Fibroblast of villous mesenchyme (primary cell): Measurements from ENCODE around the gene PCDHGA8. TPM values are rescaled to one million over a fixed set of nuclear protein-coding genes. Genes with fewer than 3 reads are reported as not detected.
"Not testable (repeated sequence)": the region's sequence is repeated elsewhere in the genome, so short reads cannot be mapped to it uniquely, and the experiment has no call there.

ENCODE experiments used
- DNase-seq: peaks from one replicate; pipeline ENCODE4 v3.0.0-alpha.2; 2010; ENCODE audit warnings: low read depth
- H3K4me3 ChIP-seq: 2 replicates; pipeline ENCODE4 v1.5.1; 2011; ENCODE audit warnings: low read depth, mild to moderate bottlenecking, low read length
- total RNA-seq: library from RNA; depleted of rRNA; stranded (reverse); fragments of >200 nt; gene quantifications from 2 replicates; pipeline ENCODE4 v1.2.3, GENCODE V29; 2012
- TF ChIP-seq, protein P1 (sequence below): IDR thresholded peaks from 2 replicates; pipeline ENCODE4 v1.5.1; 2012; ENCODE audit warnings: low read depth, mild to moderate bottlenecking, low read length; ENCODE audit not compliant: insufficient read depth

The PCDHGA8 gene
- total RNA-seq, 1 donor, result 3.0 TPM

DNA sequence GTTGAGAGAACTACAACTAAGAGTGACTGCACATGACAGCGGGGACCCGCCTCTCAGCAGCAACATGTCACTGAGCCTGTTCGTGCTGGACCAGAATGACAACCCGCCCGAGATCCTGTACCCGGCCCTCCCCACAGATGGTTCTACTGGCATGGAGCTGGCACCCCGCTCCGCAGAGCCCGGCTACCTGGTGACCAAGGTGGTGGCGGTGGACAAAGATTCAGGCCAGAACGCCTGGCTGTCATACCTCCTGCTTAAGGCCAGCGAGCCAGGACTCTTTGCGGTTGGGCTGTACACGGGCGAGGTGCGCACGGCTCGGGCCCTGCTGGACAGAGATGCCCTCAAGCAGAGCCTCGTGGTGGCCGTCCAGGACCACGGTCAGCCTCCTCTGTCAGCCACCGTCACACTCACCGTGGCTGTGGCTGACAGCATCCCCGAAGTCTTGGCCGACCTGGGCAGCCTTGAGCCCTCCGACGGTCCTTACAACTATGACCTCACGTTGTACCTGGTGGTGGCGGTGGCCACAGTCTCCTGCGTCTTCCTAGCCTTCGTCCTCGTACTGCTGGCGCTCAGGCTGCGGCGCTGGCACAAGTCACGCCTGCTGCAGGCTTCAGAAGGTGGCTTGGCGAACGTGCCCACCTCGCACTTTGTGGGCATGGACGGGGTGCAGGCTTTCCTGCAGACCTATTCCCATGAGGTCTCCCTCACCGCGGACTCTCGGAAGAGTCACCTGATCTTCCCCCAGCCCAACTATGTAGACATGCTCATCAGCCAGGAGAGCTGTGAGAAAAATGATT is 7.8 kb upstream of the PCDHGA8 start:
- no peak for DNase-seq
- H3K4me3 ChIP-seq, result no peak overlapping the region
- TF ChIP-seq, protein P1, sequence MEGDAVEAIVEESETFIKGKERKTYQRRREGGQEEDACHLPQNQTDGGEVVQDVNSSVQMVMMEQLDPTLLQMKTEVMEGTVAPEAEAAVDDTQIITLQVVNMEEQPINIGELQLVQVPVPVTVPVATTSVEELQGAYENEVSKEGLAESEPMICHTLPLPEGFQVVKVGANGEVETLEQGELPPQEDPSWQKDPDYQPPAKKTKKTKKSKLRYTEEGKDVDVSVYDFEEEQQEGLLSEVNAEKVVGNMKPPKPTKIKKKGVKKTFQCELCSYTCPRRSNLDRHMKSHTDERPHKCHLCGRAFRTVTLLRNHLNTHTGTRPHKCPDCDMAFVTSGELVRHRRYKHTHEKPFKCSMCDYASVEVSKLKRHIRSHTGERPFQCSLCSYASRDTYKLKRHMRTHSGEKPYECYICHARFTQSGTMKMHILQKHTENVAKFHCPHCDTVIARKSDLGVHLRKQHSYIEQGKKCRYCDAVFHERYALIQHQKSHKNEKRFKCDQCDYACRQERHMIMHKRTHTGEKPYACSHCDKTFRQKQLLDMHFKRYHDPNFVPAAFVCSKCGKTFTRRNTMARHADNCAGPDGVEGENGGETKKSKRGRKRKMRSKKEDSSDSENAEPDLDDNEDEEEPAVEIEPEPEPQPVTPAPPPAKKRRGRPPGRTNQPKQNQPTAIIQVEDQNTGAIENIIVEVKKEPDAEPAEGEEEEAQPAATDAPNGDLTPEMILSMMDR, result no peak

DNA sequence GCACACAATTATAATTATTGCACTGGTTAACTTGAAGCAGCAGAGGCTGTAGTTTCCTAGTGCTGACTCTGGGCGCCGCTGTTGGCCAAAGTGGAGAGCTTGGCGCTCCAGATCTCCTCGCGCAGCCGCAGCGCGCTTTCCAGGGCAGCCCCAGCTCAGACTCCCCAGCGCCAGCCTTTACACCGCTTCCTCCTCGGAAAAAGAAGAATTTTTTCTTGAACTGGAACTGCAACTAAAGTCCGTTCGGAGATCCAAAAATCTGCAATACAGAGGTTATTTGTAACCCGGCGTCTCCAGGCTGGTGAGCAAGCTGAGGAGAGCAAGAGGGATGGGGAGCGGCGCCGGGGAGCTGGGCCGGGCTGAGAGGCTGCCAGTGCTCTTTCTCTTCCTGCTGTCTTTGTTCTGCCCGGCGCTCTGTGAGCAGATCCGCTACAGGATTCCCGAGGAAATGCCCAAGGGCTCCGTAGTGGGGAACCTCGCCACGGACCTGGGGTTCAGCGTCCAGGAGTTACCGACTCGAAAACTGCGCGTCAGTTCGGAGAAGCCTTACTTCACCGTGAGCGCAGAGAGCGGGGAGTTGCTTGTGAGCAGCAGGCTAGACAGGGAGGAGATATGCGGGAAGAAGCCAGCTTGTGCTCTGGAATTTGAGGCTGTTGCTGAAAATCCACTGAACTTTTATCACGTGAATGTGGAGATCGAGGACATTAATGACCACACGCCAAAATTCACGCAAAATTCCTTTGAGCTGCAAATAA is 4.7 kb upstream of the PCDHGA8 start, which contains the start of gene PCDHGB4:
PCDHGB4 (plus strand) TSS at position 142 of the 755 bp plus-strand sequence; CDS start at position 329, 187 bp downstream.
- TF ChIP-seq, protein P1, result peak; percentile 66
- DNase-seq, result peak; percentile 56
- peak within 1 kb of the TSS; percentile 58 for H3K4me3 ChIP-seq

DNA sequence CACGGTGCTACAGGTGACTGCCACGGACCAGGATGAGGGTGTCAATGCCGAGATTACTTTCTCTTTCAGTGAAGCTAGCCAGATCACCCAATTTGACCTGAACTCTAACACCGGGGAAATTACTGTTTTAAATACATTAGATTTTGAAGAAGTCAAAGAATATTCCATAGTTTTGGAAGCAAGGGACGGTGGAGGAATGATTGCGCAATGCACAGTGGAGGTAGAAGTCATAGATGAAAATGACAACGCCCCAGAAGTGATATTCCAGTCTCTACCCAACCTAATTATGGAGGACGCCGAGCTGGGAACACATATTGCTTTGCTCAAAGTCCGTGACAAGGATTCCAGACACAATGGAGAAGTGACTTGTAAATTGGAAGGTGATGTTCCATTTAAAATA is 3.8 kb upstream of the PCDHGA8 start:
- TF ChIP-seq, protein P1, result no peak
- no peak for DNase-seq
- H3K4me3 ChIP-seq, result no peak overlapping the region

DNA sequence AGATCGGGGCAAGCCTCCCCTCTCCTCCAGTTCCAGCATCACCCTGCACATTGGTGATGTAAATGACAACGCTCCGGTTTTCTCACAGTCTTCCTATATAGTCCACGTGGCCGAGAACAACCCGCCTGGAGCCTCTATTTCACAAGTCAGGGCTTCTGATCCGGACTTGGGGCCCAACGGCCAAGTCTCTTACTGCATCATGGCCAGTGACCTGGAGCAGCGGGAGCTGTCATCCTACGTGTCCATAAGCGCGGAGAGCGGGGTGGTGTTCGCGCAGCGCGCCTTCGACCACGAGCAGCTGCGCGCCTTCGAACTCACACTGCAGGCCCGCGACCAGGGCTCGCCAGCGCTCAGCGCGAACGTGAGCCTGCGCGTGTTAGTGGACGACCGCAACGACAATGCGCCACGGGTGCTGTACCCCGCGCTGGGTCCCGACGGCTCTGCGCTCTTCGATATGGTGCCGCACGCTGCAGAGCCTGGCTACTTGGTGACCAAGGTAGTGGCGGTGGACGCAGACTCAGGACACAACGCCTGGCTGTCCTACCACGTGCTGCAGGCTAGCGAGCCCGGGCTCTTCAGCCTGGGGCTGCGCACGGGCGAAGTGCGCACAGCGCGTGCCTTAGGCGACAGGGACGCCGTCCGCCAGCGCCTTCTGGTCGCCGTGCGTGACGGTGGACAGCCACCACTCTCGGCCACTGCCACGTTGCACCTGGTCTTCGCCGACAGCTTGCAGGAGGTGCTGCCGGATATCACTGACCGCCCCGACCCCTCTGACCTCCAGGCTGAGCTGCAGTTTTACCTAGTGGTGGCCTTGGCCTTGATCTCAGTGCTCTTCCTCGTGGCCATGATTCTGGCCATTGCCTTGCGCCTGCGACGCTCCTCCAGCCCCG is 3.0 kb upstream of the PCDHGA8 start:
- no peak overlapping the region for H3K4me3 ChIP-seq
- DNase-seq, result no peak
- TF ChIP-seq, protein P1, result no peak

DNA sequence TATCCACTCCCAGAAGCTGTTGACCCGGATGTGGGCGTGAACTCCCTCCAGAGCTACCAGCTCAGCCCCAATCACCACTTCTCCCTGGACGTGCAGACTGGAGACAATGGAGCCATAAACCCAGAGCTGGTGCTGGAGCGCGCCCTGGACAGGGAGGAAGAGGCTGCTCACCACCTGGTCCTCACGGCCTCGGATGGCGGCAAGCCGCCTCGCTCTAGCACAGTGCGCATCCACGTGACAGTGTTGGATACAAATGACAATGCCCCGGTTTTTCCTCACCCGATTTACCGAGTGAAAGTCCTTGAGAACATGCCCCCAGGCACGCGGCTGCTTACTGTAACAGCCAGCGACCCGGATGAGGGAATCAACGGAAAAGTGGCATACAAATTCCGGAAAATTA is 834 bp downstream of the PCDHGA8 start:
- H3K4me3 ChIP-seq, result no peak overlapping the region
- TF ChIP-seq, protein P1, result no peak
- no peak for DNase-seq

DNA sequence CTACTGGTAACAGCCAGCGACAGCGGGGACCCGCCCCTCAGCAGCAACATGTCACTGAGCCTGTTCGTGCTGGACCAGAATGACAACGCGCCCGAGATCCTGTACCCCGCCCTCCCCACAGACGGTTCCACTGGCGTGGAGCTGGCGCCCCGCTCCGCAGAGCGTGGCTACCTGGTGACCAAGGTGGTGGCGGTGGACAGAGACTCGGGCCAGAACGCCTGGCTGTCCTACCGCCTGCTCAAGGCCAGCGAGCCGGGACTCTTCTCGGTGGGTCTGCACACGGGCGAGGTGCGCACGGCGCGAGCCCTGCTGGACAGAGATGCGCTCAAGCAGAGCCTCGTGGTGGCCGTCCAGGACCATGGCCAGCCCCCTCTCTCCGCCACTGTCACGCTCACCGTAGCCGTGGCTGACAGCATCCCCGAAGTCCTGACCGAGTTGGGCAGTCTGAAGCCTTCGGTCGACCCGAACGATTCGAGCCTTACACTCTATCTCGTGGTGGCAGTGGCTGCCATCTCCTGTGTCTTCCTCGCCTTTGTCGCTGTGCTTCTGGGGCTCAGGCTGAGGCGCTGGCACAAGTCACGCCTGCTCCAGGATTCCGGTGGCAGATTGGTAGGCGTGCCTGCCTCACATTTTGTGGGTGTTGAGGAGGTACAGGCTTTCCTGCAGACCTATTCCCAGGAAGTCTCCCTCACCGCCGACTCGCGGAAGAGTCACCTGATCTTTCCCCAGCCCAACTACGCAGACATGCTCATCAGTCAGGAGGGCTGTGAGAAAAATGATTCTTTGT is 2.2 kb downstream of the PCDHGA8 start:
- DNase-seq, H3K4me3 ChIP-seq: not testable (repeated sequence)
